ENCODE results near the gene KRT73. TPM values are rescaled to one million over a fixed set of nuclear protein-coding genes. Genes with fewer than 3 reads are reported as not detected.

Gene KRT73
- total RNA-seq, 1 experiment from 2014 or later = not detected

DNA sequence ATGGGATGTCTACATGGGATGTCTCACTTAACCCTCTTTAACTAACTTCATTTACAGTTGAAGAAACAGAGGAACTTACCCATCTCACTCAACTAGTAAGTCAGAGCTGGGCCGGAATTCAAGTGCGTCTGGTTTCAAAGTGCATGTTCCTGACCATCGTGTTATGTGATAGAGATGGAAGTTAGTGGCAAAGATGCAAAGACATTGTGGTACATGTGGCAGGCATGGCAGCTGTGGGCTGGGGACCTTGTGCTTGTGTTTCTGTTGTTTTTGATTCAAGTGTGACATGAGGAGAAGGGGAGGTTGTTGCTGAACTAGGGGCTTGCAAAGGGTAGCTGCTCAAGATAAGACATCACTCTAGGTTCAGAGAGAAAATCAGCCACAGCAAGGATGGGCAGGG is 42.4 kb downstream of the KRT73 start:
- Mint-ChIP-seq H3K27ac (no peak overlapping the region), H3K36me3 (ENCODE audit: insufficient read depth in 1 of 3, low read depth in 3 of 3) (no peaks in the 10 kb centered on the region), H3K9me3 (no peaks in the 10 kb centered on the region), H3K4me1 (peaks cover 3 to 8% of the 10 kb centered on the region in 2 experiments; a peak in 3 of 4 replicates), H3K4me3 (no peak overlapping the region), H3K27me3 (ENCODE audit: low read depth) (peaks cover 12% of the 10 kb centered on the region)
- Histone ChIP-seq H2AK5ac (ENCODE audit: insufficient read length, low read length) (no peak overlapping the region), H3K4me2 (ENCODE audit: insufficient read depth, insufficient read length, low read length) (no peak overlapping the region), H3K9ac (ENCODE audit: extremely low read depth, insufficient read length, low read length) (no peak overlapping the region), H3K18ac (ENCODE audit: insufficient read length, low read depth, low read length) (no peak overlapping the region), H3K56ac (ENCODE audit: insufficient read length, low read depth, low read length) (no peak overlapping the region), H3K27me3 (ENCODE audit: insufficient read depth, low read length) (no peaks in the 10 kb centered on the region), H3K4me1 (ENCODE audit: insufficient read depth, low read length) (no peaks in the 10 kb centered on the region), H2BK5ac (ENCODE audit: insufficient read length, low read length) (no peak overlapping the region), H4K20me1 (ENCODE audit: control insufficient read depth, insufficient read depth, insufficient read length) (no peaks in the 10 kb centered on the region), H4K91ac (ENCODE audit: insufficient read length, low read depth, low read length) (no peak overlapping the region), H2AFZ (ENCODE audit: low read length) (no peak overlapping the region), H3K4ac (ENCODE audit: low read depth, low read length) (no peak overlapping the region), H4K8ac (replicated peaks; ENCODE audit: insufficient read length, low read depth, low read length) (no peak overlapping the region), H3K79me1 (ENCODE audit: insufficient read depth, low read depth, low read length, poor library complexity, severe bottlenecking) (no peaks in the 10 kb centered on the region), H3K23me2 (ENCODE audit: insufficient read length, low read depth, low read length, poor library complexity, severe bottlenecking) (no peaks in the 10 kb centered on the region), H3K14ac (ENCODE audit: insufficient read depth, low read length) (no peak overlapping the region), H2BK120ac (ENCODE audit: low read depth, low read length, poor library complexity, severe bottlenecking) (no peak overlapping the region), H2BK15ac (ENCODE audit: low read depth, low read length) (no peak overlapping the region), H3T11ph (ENCODE audit: low read length) (no peak overlapping the region), H3K27ac (ENCODE audit: insufficient read length, low read depth, low read length) (no peak overlapping the region), H4K5ac (ENCODE audit: insufficient read length, low read depth, low read length) (no peak overlapping the region), H3K23ac (ENCODE audit: insufficient read length, low read depth, low read length) (no peak overlapping the region), H2BK20ac (ENCODE audit: low read depth, low read length, poor library complexity, severe bottlenecking) (no peak overlapping the region), H2BK12ac (ENCODE audit: insufficient read length, low read depth, low read length) (no peak overlapping the region), H3K79me2 (ENCODE audit: insufficient read depth, low read length) (no peaks in the 10 kb centered on the region), H3K9me3 (ENCODE audit: control insufficient read depth, low read depth, low read length) (no peaks in the 10 kb centered on the region)
- TF ChIP-seq, protein P1, sequence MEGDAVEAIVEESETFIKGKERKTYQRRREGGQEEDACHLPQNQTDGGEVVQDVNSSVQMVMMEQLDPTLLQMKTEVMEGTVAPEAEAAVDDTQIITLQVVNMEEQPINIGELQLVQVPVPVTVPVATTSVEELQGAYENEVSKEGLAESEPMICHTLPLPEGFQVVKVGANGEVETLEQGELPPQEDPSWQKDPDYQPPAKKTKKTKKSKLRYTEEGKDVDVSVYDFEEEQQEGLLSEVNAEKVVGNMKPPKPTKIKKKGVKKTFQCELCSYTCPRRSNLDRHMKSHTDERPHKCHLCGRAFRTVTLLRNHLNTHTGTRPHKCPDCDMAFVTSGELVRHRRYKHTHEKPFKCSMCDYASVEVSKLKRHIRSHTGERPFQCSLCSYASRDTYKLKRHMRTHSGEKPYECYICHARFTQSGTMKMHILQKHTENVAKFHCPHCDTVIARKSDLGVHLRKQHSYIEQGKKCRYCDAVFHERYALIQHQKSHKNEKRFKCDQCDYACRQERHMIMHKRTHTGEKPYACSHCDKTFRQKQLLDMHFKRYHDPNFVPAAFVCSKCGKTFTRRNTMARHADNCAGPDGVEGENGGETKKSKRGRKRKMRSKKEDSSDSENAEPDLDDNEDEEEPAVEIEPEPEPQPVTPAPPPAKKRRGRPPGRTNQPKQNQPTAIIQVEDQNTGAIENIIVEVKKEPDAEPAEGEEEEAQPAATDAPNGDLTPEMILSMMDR (conservative IDR thresholded peaks at IDR 0.05) = no peak
- no peak for DNase-seq
- WGBS (ENCODE audit: extremely low coverage, insufficient read length, low lambda C conversion rate) = no CpG with 5 or more reads among the region's 3 CpGs
